DOHH2 (cell line): ENCODE results near the gene ELP2.

Experiments
- H3F3A ChIP-seq: fragments of 200-600 bp; sonication (generic), shearing (Covaris generic); 2 replicates; pipeline ENCODE4 v1.6.0; 2016; ENCODE audit warnings: antibody characterized with exemption, mild to moderate bottlenecking; ENCODE audit not compliant: control insufficient read depth, insufficient read depth
- H3K27ac ChIP-seq: fragments of 200-600 bp; sonication (generic); 2 replicates; pipeline ENCODE4 v1.5.1; 2014; ENCODE audit warnings: low read depth, mild to moderate bottlenecking, low read length, moderate library complexity
- H3K27me3 ChIP-seq: fragments of 200-600 bp; sonication (generic); 2 replicates; pipeline ENCODE4 v1.6.1; 2014; ENCODE audit warnings: mild to moderate bottlenecking, low read length, mixed read lengths; ENCODE audit not compliant: control insufficient read depth
- H3K36me3 ChIP-seq: fragments of 200-600 bp; sonication (generic); 2 replicates; pipeline ENCODE4 v1.6.1; 2014; ENCODE audit warnings: mild to moderate bottlenecking, low read length, moderate library complexity, mixed read lengths; ENCODE audit not compliant: control insufficient read depth
- H3K4me1 ChIP-seq: fragments of 200-600 bp; sonication (generic); 2 replicates; pipeline ENCODE4 v1.6.1; 2014; ENCODE audit warnings: mild to moderate bottlenecking, low read length, mixed read lengths; ENCODE audit not compliant: control insufficient read depth
- H3K4me2 ChIP-seq: fragments of 200-600 bp; sonication (generic); 2 replicates; pipeline ENCODE4 v1.6.0; 2014; ENCODE audit warnings: mild to moderate bottlenecking, low read length, moderate library complexity
- H3K4me3 ChIP-seq: fragments of 200-600 bp; sonication (generic); 2 replicates; pipeline ENCODE4 v1.5.1; 2014; ENCODE audit warnings: mild to moderate bottlenecking, low read length, mixed read lengths
- H3K79me2 ChIP-seq: fragments of 200-600 bp; sonication (generic); 2 replicates; pipeline ENCODE4 v1.6.1; 2014; ENCODE audit warnings: mild to moderate bottlenecking, low read length, mixed read lengths; ENCODE audit not compliant: control insufficient read depth
- H3K9me2 ChIP-seq: fragments of 200-600 bp; sonication (generic); replicated peaks from 2 replicates; pipeline ENCODE4 v1.6.1; 2014; ENCODE audit warnings: mild to moderate bottlenecking, low read length, mixed read lengths; ENCODE audit not compliant: control insufficient read depth
- H3K9me3 ChIP-seq: fragments of 200-600 bp; sonication (generic); 2 replicates; pipeline ENCODE4 v1.6.1; 2014; ENCODE audit warnings: antibody characterized with exemption, low read length, mixed read lengths; ENCODE audit not compliant: control insufficient read depth, insufficient read depth
- H4K20me1 ChIP-seq: fragments of 200-600 bp; sonication (generic); 2 replicates; pipeline ENCODE4 v1.6.0; 2014; ENCODE audit warnings: low read depth, mild to moderate bottlenecking, antibody characterized with exemption, low read length, moderate library complexity; ENCODE audit not compliant: control insufficient read depth, insufficient read depth
- CTCF ChIP-seq: fragments of 200-600 bp; sonication (generic); IDR thresholded peaks from one replicate; pipeline ENCODE4 v1.5.1; 2014; ENCODE audit warnings: antibody characterized with exemption, mild to moderate bottlenecking, low read depth, low read length; ENCODE audit not compliant: poor library complexity, severe bottlenecking

The ELP2 gene

DNA sequence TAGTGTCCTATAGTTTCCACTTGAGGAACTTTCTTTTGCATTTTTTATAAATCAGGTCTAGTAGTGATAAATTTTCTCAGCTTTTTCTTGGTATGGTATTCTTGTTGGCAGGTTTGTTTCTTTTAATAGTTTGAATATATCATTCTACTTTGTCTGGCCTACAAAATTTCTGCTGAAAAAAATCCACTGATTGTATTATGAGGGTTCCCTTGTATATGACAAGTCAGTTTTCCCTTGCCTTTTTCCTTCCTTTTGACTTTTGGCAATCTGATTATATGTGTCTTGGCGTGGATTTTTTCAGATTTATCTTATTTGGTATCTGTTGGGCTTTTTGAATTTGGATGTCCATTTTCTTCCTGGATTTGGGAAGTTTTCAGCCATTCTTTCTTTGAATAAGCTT lies 99.5 kb downstream of the ELP2 start:
- Histone ChIP-seq H3K79me2 (no peaks in the 10 kb centered on the region), H3F3A (no peaks in the 10 kb centered on the region), H3K27ac (no peak overlapping the region), H4K20me1 (no peaks in the 10 kb centered on the region), H3K9me3 (no peaks in the 10 kb centered on the region; the same call in 1 of the 2 replicates), H3K36me3 (no peaks in the 10 kb centered on the region), H3K4me2 (no peak overlapping the region), H3K9me2 (no peaks in the 10 kb centered on the region), H3K4me3 (no peak overlapping the region), H3K4me1 (no peaks in the 10 kb centered on the region), H3K27me3 (no peaks in the 10 kb centered on the region)
- TF ChIP-seq CTCF = no peak
